GM12878 (cell line): ENCODE measurements around the gene NTM. TPM values are rescaled to one million over a fixed set of nuclear protein-coding genes. Genes with fewer than 3 reads are reported as not detected.

Experiments used
- ATAC-seq: fragments of 200-7000 bp; cut with Tn5 transposase; 3 replicates; pipeline ENCODE4 v1.9.1; 2020; ENCODE audit warnings: mild to moderate bottlenecking, moderate library complexity
- BruUV-seq: library from RNA; stranded (reverse); fragments of 400-500 nt; replicated peaks from 2 replicates; lab custom pipeline; 2021; lab: Mats Ljungman, UMichigan
- CTCF ChIA-PET: fragments of 300-600 bp; sonication (Branson Sonifier 250); formaldehyde crosslinking; extraction: SDS; loops from one replicate; lab custom pipeline; 2021; ENCODE audit warnings: inconsistent platforms; lab: Yijun Ruan, JAX
- POLR2A ChIA-PET: fragments of 350-600 bp; formaldehyde crosslinking; extraction: SDS; loops from one replicate; lab custom pipeline; 2021; ENCODE audit warnings: inconsistent platforms; lab: Charles Lee
- RAD21 ChIA-PET: fragments of 300-600 bp; sonication (Branson Sonifier 250); formaldehyde crosslinking; loops from one replicate; lab custom pipeline; 2023; ENCODE audit warnings: antibody characterized with exemption; ENCODE audit not compliant: unreplicated experiment; lab: Charles Lee
- SMC1A ChIA-PET: fragments of 300-600 bp; sonication (Branson Sonifier 250); formaldehyde crosslinking; loops from one replicate; lab custom pipeline; 2023; ENCODE audit not compliant: unreplicated experiment, uncharacterized antibody; lab: Charles Lee
- DNase-seq: peaks from one replicate; pipeline ENCODE4 v3.0.0-alpha.2; 2011; ENCODE audit warnings: low read depth, low spot score
- FAIRE-seq: peaks from 3 replicates; lab custom pipeline; 2011; peaks lifted over from hg19 to GRCh38; lab: Jason Lieb, UNC
- H2AFZ ChIP-seq: 2 replicates; pipeline ENCODE4 v1.6.0; 2011; ENCODE audit warnings: low read depth, low read length, control low read depth; ENCODE audit not compliant: control insufficient read depth
- H3K27ac ChIP-seq: 2 replicates; pipeline ENCODE4 v1.5.1; 2011; ENCODE audit warnings: control low read depth; ENCODE audit not compliant: control insufficient read depth, insufficient read depth
- H3K27me3 ChIP-seq, 2 experiments: replicated peaks in 1 of 2; 2 replicates each; pipeline versions ENCODE4 v1.6.0 to v1.6.1; 2011; ENCODE audit warnings: low read length in 1 of 2; ENCODE audit not compliant: control insufficient read depth in 2 of 2, insufficient read depth in 2 of 2
- H3K36me3 ChIP-seq, 2 experiments: 2 replicates each; pipeline ENCODE4 v1.5.1; 2011; ENCODE audit warnings: low read length in 1 of 2; ENCODE audit not compliant: control insufficient read depth in 2 of 2, insufficient read depth in 2 of 2
- H3K4me1 ChIP-seq: 2 replicates; pipeline ENCODE4 v1.6.1; 2011; ENCODE audit warnings: mild to moderate bottlenecking, low read length, moderate library complexity, mixed read lengths; ENCODE audit not compliant: control insufficient read depth, insufficient read depth
- H3K4me2 ChIP-seq: 2 replicates; pipeline ENCODE4 v1.6.0; 2011; ENCODE audit warnings: control low read depth; ENCODE audit not compliant: control insufficient read depth, insufficient read depth
- H3K4me3 ChIP-seq: fragments of 200-600 bp; sonication (generic); 2 replicates; pipeline ENCODE4 v1.5.1; 2016
- H3K79me2 ChIP-seq: 2 replicates; pipeline ENCODE4 v1.6.0; 2011; ENCODE audit warnings: low read length; ENCODE audit not compliant: control insufficient read depth, insufficient read depth
- H3K9ac ChIP-seq: 2 replicates; pipeline ENCODE4 v1.8.0; 2011; ENCODE audit warnings: low read length, control low read depth, mixed read lengths; ENCODE audit not compliant: control insufficient read depth, insufficient read depth
- H3K9me3 ChIP-seq: replicated peaks from 3 replicates; pipeline ENCODE4 v1.5.1; 2011; ENCODE audit warnings: mild to moderate bottlenecking, low read length; ENCODE audit not compliant: control insufficient read depth, insufficient read depth
- H4K20me1 ChIP-seq: 2 replicates; pipeline ENCODE4 v1.6.0; 2011; ENCODE audit not compliant: control insufficient read depth, insufficient read depth
- BCL11A ChIP-seq: IDR thresholded peaks from 2 replicates; pipeline ENCODE4 v1.6.1; 2011; ENCODE audit warnings: low read depth, low read length
- CBX3 ChIP-seq: fragments of 200-600 bp; sonication (generic); IDR thresholded peaks from 2 replicates; pipeline ENCODE4 v1.6.1; 2016; ENCODE audit warnings: low read depth, borderline replicate concordance
- CEBPB ChIP-seq, 2 experiments: fragments of 150-350 bp in 1 of 2; IDR thresholded peaks; 2 replicates each; pipeline ENCODE4 v1.6.1; 2012 to 2014; ENCODE audit warnings: low read depth in 2 of 2, low read length in 2 of 2, borderline replicate concordance in 1 of 2, inconsistent platforms in 1 of 2
- EGR1 ChIP-seq, 2 experiments: IDR thresholded peaks; 1 replicate in 1 of 2; 2 replicates in 1 of 2; pipeline ENCODE4 v1.6.1; 2011 to 2012; ENCODE audit warnings: low read depth in 2 of 2, low read length in 2 of 2, borderline replicate concordance in 1 of 2, mild to moderate bottlenecking in 1 of 2, moderate library complexity in 1 of 2
- HDAC6 ChIP-seq: fragments of 200-600 bp; sonication (generic); IDR thresholded peaks from one replicate; pipeline ENCODE4 v1.8.0; 2017; ENCODE audit warnings: antibody characterized with exemption; ENCODE audit not compliant: unreplicated experiment
- NR2C2 ChIP-seq: IDR thresholded peaks from 2 replicates; pipeline ENCODE4 v1.6.1; 2011; ENCODE audit warnings: borderline replicate concordance, low read depth; ENCODE audit not compliant: control insufficient read depth, insufficient read length
- NR2F1 ChIP-seq: fragments of 450-650 bp; conservative IDR thresholded peaks from 2 replicates; pipeline ENCODE4 v1.6.1; 2017; ENCODE audit warnings: mild to moderate bottlenecking
- NRF1 ChIP-seq: conservative IDR thresholded peaks from 2 replicates; pipeline ENCODE4 v1.6.1; 2011; ENCODE audit warnings: mild to moderate bottlenecking, low read depth, low read length, improper control_type of control experiment
- SPI1 ChIP-seq: IDR thresholded peaks from 2 replicates; pipeline ENCODE4 v1.6.1; 2011; ENCODE audit warnings: low read depth, mild to moderate bottlenecking, low read length, moderate library complexity, borderline replicate concordance; ENCODE audit not compliant: insufficient read depth
- STAT3 ChIP-seq: IDR thresholded peaks from 2 replicates; pipeline ENCODE4 v1.6.1; 2011; ENCODE audit warnings: low read depth, low read length, improper control_type of control experiment
- SUZ12 ChIP-seq: fragments of 200-600 bp; sonication (generic); IDR thresholded peaks from one replicate; pipeline ENCODE4 v1.6.1; 2018; ENCODE audit warnings: antibody characterized with exemption, mild to moderate bottlenecking; ENCODE audit not compliant: unreplicated experiment
- WGBS: methylation state at CpG from one replicate; pipeline ENCODE4 v1.1.6; 2016; ENCODE audit warnings: low lambda C conversion rate; ENCODE audit not compliant: insufficient replicate concordance, insufficient coverage; ENCODE audit errors: missing lambda C conversion rate; 5-methylcytosine and 5-hydroxymethylcytosine counted together
- in situ Hi-C: fragments of 300-500 bp; cut with MboI; formaldehyde crosslinking; loops from 9 replicates; pipeline ENCODE4 v1.14.3; 2018; ENCODE audit warnings: mixed read lengths
- intact Hi-C: fragments of 100-400 bp; cut with micrococcal nuclease; formaldehyde crosslinking; loops from one replicate; pipeline ENCODE4 v1.14.2; 2022; ENCODE audit not compliant: unreplicated experiment
- polyA plus RNA-seq, 11 experiments: library from polyadenylated mRNA; depleted of rRNA in 4 of 11; unstranded in 6 of 11; stranded (reverse) in 5 of 11; fragments of >200 nt; fragmentation: Nextera tagmentation in 4 of 11; fragmentation: Illumina TruSeq in 1 of 11; extraction: Ambion mirVana in 4 of 11; extraction: Trizol in 1 of 11; gene quantifications; 1 replicate in 1 of 11; 2 replicates in 10 of 11; pipeline versions ENCODE4 v1.2.1 to v1.2.3, GENCODE V29; 2011 to 2016; ENCODE audit warnings: inconsistent platforms in 2 of 11, missing spikeins in 2 of 11, low read depth in 1 of 11
- total RNA-seq, 4 experiments: library from RNA; depleted of rRNA in 3 of 4; stranded (reverse); fragments of >200 nt in 3 of 4; fragmentation: Illumina TruSeq in 1 of 4; extraction: Trizol in 1 of 4; gene quantifications; 2 replicates each; pipeline versions ENCODE4 v1.2.1 to v1.2.3, GENCODE V29; 2013 to 2021
- TF ChIP-seq, protein P1 (sequence below): fragments of 450-650 bp; conservative IDR thresholded peaks from 2 replicates; pipeline ENCODE4 v1.6.1; 2017; ENCODE audit warnings: mild to moderate bottlenecking, moderate library complexity
- TF ChIP-seq, protein P2 (sequence below): IDR thresholded peaks from 2 replicates; pipeline ENCODE4 v1.6.1; 2012; ENCODE audit warnings: low read depth, low read length, improper control_type of control experiment
- TF ChIP-seq, protein P3 (sequence below): IDR thresholded peaks from 2 replicates; pipeline ENCODE4 v1.6.1; 2011; ENCODE audit warnings: borderline replicate concordance, low read depth, mild to moderate bottlenecking, moderate library complexity, low read length; ENCODE audit not compliant: insufficient read depth, poor library complexity, severe bottlenecking
- TF ChIP-seq, protein P4 (sequence below): IDR thresholded peaks from 2 replicates; pipeline ENCODE4 v1.6.1; 2011; ENCODE audit warnings: mild to moderate bottlenecking, low read depth, low read length, moderate library complexity; ENCODE audit not compliant: insufficient replicate concordance

NTM gene
- total and polyA plus RNA-seq, 10 of the 15 experiments (the other 5 are each of a cell fraction or from before 2014, with no cell fraction given) = not detected

DNA sequence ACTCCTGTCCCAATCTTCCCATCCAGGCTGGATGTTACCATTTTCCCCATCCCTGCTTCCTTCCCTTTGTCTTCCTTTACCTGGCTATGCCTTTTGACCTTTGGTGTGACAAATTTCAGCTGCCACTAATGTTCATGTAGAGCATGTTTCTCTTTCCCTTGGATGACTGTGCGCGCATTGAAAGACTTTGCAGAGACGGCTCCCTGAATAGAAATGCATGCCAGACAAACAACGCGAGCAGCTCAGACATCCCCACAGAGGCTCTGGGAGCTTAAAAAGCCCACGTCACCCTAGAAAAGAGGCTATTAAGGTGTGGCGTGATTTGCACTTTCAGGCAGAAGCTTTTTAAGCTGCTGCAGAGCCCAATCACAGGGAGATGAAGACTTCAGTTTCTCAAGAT lies 202.0 kb downstream of the NTM start:
- no peak for DNase-seq
- no peaks in the 10 kb centered on the region for H3K4me1 ChIP-seq
- no TSS peak for BruUV-seq
- in situ Hi-C loops = no loop called here
- H2AFZ ChIP-seq = no peak overlapping the region
- no peak for FAIRE-seq
- H3K9me3 ChIP-seq = no peaks in the 10 kb centered on the region
- no peak for ATAC-seq
- POLR2A ChIA-PET = no interaction called here
- intact Hi-C loops = no loop called here
- WGBS = 63% methylated on average over 7 of the region's 7 CpGs
- H3K27me3 ChIP-seq = peaks cover 2 to 9% of the 10 kb centered on the region in 2 experiments; a peak in 3 of 4 replicates
- no peaks in the 10 kb centered on the region for H3K36me3 ChIP-seq
- SMC1A ChIA-PET = no interaction called here
- no peak for TF ChIP-seq BCL11A
- TF ChIP-seq, protein P1, sequence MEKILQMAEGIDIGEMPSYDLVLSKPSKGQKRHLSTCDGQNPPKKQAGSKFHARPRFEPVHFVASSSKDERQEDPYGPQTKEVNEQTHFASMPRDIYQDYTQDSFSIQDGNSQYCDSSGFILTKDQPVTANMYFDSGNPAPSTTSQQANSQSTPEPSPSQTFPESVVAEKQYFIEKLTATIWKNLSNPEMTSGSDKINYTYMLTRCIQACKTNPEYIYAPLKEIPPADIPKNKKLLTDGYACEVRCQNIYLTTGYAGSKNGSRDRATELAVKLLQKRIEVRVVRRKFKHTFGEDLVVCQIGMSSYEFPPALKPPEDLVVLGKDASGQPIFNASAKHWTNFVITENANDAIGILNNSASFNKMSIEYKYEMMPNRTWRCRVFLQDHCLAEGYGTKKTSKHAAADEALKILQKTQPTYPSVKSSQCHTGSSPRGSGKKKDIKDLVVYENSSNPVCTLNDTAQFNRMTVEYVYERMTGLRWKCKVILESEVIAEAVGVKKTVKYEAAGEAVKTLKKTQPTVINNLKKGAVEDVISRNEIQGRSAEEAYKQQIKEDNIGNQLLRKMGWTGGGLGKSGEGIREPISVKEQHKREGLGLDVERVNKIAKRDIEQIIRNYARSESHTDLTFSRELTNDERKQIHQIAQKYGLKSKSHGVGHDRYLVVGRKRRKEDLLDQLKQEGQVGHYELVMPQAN = no peak
- no peak for TF ChIP-seq STAT3
- no peak for TF ChIP-seq CBX3
- TF ChIP-seq, protein P2, sequence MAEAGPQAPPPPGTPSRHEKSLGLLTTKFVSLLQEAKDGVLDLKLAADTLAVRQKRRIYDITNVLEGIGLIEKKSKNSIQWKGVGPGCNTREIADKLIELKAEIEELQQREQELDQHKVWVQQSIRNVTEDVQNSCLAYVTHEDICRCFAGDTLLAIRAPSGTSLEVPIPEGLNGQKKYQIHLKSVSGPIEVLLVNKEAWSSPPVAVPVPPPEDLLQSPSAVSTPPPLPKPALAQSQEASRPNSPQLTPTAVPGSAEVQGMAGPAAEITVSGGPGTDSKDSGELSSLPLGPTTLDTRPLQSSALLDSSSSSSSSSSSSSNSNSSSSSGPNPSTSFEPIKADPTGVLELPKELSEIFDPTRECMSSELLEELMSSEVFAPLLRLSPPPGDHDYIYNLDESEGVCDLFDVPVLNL = no peak
- TF ChIP-seq NR2C2 = no peak
- TF ChIP-seq NRF1 = no peak
- no peak for TF ChIP-seq HDAC6
- TF ChIP-seq EGR1 (IDR thresholded peaks at IDR 0.05; ENCODE audit: borderline replicate concordance in 1 of 2, low read depth in 2 of 2, low read length in 2 of 2) = no peak
- TF ChIP-seq, protein P3, sequence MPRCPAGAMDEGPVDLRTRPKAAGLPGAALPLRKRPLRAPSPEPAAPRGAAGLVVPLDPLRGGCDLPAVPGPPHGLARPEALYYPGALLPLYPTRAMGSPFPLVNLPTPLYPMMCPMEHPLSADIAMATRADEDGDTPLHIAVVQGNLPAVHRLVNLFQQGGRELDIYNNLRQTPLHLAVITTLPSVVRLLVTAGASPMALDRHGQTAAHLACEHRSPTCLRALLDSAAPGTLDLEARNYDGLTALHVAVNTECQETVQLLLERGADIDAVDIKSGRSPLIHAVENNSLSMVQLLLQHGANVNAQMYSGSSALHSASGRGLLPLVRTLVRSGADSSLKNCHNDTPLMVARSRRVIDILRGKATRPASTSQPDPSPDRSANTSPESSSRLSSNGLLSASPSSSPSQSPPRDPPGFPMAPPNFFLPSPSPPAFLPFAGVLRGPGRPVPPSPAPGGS = no peak
- no peak for TF ChIP-seq CEBPB (IDR thresholded peaks at IDR 0.05; ENCODE audit: borderline replicate concordance in 1 of 2, low read depth in 2 of 2, low read length in 2 of 2)
- TF ChIP-seq SPI1 = no peak
- no peak for TF ChIP-seq NR2F1
- TF ChIP-seq, protein P4, sequence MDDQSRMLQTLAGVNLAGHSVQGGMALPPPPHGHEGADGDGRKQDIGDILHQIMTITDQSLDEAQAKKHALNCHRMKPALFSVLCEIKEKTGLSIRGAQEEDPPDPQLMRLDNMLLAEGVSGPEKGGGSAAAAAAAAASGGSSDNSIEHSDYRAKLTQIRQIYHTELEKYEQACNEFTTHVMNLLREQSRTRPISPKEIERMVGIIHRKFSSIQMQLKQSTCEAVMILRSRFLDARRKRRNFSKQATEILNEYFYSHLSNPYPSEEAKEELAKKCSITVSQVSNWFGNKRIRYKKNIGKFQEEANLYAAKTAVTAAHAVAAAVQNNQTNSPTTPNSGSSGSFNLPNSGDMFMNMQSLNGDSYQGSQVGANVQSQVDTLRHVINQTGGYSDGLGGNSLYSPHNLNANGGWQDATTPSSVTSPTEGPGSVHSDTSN = no peak
- no peak for TF ChIP-seq SUZ12
- no peak overlapping the region for H3K9ac ChIP-seq
- CTCF ChIA-PET = no interaction called here
- no peaks in the 10 kb centered on the region for H4K20me1 ChIP-seq
- H3K79me2 ChIP-seq = no peaks in the 10 kb centered on the region
- no peak overlapping the region for H3K27ac ChIP-seq
- RAD21 ChIA-PET = no interaction called here
- H3K4me2 ChIP-seq = no peak overlapping the region
- H3K4me3 ChIP-seq = no peak overlapping the region
